ENCODE data around the gene MAEL. TPM values are rescaled to one million over a fixed set of nuclear protein-coding genes. Genes with fewer than 3 reads are reported as not detected.
"Not testable (repeated sequence)": the region's sequence is repeated elsewhere in the genome, so short reads cannot be mapped to it uniquely, and the experiment has no call there.

Gene MAEL
- polyA plus RNA-seq, 3 donors: 1.9 to 3.9 (median 3.3) TPM

DNA sequence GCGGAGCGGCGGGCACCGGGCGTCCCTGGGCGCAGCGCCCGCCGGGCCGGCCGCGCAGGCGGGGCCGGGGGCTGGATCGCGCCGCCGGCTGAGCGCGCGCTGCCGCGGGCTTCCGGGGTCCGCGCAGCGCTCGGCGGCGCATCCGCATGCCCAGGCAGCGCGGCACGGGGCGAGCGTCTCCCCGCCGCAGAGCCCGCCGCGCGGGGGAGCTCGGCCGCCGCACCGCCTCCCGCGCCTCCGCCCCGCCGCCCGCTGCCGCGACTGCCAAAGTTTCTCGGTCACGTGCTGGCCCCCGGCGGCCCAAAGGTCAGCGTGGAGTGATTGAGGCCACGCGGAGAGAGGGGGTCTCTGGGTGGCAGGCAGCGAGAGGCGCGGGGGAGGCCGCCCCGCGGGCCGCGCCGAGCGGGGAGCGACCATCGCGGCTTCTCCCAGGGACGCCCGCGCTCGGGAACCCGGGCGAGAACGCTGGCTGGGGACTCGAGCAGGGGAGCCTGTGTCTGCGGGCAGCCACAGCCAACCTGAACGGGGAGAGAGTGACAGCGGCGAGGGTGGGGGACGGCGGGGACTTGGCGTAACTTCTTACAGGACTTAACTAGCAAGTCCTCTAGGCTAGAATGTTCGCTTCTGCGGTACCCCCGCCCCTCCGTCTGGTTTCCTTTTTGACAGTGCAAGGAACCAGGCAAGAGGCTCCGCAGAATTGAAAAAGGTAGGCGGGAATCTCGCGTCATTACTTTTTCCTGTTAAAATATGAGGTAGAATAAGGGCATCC, 13.5 kb upstream of the MAEL start, which contains the start of gene ILDR2:
Gene ILDR2, minus strand, starts transcription at position 180 of the 769 bp plus-strand sequence. CDS start 272 bp downstream, outside the sequence.
- DNase-seq: peak; percentile 42

DNA sequence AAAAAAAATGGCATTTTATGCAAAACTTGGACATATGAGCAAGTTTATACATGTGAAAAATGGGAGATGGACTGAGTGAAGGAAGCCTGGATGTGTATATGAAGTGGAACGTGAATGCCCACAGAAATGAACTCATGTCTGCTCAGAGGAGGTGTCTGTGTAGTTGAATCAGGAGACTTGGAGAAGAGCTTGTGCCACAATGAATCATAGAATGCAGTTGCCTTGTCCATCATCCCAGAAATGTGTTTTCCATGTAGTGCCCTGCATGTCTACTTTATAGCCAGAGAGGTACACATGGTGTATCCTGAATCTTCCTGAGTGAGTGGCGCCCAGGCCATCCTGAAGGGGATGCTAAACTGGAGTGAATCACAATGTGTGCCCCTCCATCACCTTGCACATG, 11.1 kb upstream of the MAEL start:
- no peak for DNase-seq

DNA sequence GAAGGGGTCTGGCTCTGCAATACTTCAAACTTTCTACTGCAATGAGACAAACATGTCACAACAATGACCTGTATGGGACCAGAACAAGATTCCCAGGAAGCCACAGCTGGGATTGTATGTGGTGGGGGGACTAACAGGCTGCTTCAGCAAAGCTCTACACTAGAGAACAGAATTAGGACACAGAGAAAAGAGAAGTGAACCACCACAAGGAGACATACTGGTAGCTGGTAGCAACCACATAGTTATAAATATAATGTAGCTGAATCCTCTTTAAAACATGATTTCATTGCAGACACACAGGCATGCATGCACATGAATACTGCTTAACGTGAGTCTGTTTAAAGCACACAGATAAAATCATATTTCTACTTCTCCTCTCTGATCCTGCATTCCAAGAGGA, 10.3 kb upstream of the MAEL start:
- DNase-seq: no peak

DNA sequence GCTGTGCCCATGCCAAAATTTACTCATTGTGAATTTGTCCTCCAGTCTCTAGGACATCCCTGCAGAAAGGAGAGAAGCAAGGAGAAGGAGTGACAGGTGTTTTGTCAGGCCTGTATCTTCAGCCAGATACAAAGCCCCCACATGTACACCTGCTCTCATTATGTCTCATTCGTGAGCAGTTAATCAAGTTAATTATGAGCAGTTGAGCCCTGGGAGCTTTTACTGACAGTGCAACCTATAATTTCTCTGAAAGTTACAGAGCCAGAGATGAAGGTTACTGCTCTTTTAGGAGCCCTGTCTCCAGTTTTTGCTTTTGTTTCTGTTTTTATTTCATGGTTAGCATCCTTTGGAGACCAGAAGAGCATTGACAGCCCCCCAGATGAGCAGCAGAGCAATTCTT, 8.7 kb upstream of the MAEL start:
- DNase-seq: no peak

DNA sequence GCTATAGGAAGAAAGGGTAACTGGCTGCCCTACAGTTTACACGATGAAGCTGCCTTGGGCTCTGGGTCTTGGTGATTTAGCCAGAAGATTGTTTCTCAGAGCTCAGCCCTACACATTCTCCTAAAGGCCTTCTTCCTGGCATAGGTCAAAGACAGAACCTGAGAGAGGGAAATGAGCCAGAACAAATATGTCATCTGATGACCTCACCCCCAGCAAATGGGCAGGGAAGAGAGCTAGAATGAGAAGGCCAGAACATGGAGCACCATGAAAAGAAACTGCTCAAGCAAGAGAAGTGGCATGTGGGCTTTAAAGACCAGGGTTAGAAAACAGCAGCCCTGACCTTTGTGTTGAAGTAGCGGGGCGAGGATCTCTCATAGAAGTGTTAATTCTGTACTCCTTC, 8.3 kb upstream of the MAEL start:
- DNase-seq: no peak

DNA sequence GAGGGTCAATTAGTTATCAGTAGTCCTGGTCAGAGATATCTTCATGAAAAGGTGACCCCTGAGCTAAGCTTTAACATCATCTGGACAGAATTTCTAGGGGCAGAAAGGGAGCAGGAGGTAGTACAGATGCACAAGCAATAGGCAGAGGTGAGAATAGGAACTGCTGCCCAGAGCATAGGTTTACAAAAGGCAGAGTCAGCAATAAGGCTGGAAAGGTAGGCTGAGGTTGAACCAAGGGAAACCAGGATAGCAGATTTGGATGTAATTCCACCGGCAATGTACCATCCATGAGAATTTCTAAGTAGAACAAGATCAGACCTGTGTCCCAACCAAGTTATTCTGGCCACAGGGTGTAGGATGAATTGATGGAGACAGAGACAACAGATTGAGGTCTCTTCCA, 7.5 kb upstream of the MAEL start:
- no peak for DNase-seq

DNA sequence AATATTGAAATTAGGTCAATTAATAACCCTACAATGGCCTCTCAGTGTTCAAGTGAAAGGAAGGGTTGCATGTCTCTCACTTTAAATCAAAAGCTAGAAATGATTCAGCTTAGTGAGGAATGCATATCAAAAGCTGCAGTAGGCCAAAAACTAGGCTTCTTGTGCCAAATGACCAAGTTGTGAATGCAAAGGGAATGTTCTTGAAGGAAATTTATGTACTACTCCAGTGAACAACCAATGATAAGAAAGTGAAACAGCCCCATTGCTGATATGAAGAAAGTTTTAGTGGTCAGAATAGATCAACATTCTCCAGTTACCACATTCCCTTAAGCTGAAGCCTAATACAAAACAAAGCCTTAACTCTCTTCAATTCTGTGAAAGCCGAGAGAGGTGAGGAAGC, 10.0 kb downstream of the MAEL start:
- DNase-seq: no peak

DNA sequence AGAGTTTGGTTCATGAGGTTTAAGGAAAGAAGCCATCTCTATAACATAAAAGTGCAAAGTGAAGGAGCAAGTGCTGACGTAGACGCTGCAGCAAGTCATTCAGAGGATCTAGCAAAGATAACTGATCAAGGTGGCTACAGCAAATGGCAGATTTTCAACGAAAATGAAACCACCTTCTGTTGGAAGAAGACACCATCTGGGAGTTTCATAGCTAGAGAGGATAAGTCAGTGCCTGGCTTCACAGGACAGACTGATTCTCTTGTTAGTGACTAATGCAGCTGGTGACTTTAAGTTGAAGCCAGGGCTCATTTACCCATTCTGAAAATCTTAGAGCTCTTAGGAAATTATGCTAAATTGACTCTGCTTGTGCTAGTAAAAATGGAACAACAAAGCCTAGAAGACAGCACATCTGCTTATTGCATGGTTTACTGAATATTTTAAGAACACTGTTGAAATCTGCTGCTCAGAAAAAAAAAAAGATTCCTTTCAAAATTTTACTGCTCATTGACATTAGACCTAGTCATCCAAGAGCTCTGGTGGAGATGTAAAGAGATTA, 10.5 kb downstream of the MAEL start:
- DNase-seq: no peak

DNA sequence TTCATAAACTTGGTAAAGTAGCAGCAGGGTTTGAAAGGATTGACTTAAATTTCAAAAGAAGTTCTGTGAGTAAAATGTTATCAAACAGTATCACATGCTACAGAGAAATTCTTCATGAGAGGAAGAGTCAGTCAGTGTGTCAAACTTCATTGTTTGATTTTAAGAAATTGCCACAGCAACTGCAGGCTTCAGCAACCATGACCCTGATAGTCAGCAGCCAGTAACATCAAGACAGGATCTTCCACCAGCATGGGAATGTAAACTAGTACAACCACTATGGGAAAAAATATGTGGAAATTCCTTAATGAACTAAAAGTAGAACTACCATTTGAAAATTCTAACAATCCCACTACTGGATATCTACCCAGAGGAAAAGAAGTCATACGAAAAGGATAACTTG, 11.5 kb downstream of the MAEL start:
- no peak for DNase-seq

DNA sequence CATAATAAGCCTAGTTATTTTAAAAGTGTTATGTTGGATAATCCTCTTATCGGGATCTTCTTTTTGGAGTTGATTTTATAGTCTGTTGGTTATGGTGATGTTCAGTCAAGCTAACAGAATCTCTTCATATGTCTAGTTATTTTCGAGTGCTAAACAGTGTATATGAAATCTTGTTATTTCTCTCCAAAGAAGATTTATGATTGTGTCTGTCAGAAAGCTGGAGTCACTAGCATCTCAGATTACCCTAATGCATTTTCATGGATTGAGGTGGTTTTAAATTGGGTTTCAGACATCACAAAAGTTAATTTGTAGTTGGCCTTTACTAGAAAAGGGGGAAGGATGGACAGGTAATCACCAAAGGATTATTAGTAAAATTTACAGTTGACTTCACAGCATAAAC, 13.3 kb downstream of the MAEL start:
- no peak for DNase-seq

DNA sequence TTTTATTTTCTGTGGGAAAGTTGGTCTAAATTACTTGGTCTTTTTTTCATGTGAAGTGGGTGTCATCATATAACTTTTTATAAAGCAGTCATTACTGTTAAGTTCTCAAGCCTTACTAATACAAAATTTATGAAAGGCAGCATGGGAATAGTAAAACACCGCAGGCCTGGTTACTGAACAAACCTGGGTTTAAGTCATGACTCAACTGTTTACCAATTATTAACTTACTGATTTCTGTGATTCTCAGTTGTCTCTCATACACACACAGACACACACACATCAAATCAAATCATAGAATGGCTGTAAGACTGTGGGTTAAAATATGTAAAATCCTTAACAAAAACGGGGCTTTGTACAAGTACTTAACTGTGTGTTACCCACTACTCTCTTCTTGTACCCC, 14.6 kb downstream of the MAEL start:
- DNase-seq: no peak

DNA sequence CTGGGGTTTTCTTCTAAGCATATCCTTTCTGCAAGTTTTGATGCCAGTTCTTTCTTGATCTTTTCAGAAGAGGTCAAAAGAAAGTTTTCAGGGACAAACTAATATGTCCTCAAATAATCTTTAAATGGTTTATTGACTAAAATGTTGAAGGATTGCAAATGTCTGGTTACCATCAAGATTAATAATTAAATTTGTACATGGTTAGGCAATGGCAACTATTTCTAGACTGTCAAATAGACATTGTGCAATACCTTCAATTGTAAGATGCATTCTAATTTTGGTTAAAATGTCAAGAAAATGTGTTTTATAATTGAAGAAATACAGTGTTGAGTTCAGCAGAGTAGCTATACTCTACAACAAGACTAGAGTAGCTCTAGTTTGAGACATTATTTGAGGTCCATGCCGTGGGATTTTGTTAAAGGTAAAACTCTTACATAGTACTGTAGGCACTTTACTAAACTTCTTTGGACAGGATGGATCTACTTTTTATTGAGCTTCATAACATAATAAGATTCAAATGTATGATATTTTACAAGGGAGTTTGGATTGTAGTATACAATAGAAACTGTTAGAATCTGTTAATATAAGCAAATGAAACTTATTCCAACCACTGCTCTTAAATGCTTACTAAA, 22.6 kb downstream of the MAEL start:
- DNase-seq: no peak

DNA sequence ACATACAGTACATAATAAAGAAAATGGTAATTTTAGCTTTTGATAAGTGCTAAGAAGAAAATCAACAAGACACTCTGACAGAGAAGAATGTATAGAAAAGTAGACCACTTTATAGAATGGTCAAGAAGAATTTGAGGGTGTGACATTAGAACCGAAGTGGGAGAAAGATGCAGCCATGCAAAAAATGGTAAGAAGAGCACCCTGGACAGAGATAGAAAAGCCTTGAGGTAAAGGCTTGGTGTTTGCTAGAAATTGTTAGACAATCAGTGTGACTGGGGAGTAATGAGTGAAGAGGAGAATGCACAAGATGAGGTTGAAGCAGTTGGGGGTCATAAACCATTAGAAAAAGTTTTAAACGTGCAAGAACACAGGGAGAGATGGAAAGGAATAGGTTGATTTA, 23.5 kb downstream of the MAEL start:
- no peak for DNase-seq

DNA sequence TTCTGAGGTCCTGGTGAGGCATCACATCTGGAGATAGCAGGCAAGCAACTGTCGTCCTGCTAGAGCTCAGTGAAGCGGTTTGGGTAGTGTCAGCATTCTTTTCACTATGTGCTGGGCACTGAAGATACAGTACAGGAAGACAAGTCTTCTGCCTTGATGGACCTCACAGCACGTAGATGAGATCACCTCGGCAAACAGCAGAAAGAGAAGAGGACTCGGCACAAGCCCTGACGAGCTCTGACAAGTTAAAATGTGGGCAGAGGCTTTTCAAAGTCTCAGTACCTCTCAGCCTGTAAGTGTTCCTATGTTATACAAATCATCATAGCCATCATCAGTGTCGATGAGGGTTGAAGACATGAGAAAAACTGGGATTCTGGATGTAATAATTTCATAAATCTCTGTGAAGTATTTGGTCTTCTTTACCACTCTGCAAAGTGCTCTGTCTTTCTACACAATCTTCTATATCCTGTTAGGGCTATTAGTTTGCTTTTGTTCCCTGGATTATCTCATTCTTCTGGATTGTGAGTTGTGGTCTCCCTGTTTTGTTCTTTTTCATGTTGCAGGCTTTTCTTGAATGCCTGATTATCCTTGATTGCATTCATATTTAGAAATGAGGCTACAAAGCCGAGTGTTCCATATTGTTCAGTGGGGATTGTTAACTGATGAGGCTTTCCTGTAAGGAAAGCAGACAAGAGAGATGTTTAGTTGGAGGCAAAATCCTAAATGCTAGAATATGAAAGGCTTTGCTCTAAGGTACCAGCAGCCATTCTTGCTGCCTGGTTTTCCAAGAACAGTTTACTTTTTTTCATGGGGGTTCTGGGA, 24.2 kb downstream of the MAEL start:
- DNase-seq: no peak

DNA sequence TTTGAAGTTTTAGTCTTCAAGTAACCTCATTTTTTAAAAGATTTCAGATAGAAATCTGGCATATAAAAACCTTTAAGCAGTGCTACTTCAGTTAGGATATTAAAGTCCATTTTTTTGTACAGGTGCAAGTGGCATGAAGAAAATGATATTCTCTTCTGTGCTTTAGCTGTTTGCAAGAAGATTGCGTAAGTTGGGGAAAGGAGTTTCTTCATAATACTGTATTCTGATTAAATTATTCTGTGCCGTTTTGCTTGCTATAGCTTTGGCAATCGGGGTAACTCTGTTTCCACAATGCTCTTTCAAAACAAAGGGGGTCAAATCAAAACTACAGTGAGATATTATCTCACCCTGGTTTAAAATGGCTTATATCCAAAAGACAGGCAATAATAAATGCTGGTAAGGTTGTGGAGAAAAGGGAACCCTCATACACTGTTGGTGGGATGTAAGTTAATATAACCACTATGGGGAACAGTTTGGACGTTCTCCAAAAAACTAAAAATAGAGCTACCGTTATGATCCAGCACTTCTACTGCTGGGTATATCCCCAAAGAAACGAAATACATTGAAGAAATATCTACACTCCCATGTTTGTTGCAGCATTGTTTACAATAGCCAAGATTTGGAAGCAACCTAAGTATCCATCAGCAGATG, 27.1 kb downstream of the MAEL start:
- no peak for DNase-seq

DNA sequence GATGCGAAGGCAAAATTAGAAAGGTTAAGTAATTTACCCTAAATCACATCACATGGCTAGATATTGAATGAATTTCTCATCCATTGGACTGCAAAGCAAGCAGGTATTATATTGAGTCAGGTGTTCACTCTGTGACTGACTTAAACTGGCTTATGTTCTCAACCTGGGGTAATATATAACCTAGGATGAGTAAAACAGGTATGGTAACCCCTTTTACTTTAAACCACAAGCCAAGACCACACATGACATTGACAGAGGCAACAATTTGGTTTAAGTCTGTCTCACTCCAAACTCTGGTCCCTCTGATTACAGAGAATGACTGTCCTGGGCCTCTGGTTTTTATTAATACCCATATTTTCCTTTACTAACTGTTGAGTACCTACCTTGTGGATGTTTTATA, 33.3 kb downstream of the MAEL start:
- DNase-seq: no peak

DNA sequence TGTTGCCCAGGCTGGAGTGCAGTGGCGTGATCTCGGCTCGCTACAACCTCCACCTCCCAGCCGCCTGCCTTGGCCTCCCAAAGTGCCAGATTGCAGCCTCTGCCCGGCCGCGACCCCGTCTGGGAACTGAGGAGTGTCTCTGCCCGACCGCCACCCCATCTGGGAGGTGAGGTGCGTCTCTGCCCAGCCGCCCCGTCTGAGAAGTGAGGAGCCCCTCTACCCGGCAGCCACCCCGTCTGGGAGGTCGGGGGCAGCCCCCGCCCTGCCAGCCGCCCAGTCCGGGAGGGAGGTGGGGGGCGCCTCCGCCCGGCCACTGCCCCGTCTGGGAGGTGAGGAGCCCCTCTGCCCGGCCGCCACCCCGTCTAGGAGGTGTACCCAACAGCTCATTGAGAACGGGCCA, 40.5 kb downstream of the MAEL start:
- not testable (repeated sequence) for DNase-seq

DNA sequence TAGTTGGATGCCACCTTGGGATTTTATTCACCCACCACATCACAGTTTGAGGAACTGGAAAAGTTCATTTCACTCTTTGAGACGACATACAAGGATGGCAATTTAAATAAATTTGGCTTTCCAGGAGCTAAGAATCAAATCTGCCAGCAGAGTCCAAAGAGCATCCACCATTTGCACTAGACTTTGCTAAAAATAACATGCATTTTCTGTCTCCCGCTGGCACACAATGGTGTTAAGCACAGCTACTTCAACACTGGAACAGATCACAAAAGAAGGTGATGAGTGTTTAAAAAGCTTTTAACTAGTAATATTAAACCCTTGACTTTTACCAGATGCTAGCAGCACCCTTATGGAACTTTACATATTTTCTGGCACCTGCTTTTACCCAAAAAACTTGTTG, 44.6 kb downstream of the MAEL start:
- DNase-seq: no peak

DNA sequence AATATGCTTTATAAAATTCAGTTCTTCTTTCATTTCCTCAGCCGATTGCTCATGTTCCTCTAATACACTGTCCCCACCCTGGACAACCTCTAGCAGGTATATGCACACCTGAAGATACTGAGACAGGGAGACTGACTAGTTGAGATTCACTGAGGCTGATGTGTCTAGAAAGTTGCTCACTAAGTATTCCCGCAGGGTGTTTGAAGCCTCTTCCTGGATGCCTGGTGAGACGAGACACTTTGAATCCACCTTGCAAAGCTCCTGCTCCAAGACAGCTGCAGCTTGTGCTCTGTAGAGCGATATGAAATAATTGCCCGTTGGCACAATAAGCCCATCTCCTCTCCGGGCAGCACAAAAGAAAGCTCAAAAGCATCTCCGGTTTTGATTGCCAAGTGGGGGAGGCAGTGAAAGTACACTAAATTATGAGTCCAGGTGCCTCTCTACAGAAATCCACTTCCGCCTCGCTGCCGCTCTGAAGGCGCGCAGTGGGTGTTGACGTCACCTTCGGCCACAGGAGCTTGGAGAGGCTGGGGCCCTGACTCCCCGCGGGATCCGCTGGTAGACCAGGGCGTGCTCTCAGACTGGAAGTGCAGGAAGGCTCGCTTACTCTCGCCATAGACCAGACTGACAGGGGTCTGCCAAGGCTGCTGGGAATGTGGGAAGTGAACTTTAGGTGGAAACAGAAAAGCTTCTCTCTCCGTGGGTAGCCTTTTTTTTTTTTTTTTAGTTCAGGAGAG, 54.8 kb downstream of the MAEL start:
- DNase-seq: peak; percentile 78

DNA sequence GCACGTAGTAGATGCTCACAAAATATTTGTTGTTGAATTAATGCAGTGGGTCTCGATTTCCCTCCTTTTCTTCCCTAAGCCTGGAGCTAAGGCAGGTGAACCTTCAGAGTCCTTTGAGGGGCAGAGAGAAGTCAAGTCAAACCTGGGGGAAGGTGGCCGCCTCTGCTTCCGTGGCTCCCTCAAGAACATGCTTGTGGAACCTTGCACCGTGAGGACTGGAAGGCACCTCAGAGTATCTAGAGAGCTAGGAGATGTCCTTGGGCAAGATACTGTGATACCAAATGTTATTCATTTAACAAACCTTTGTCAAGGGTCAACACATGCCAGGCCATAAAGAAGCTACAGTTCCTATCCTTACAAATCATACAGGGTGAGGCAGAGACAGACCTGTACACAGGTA, 62.8 kb downstream of the MAEL start:
- no peak for DNase-seq

DNA sequence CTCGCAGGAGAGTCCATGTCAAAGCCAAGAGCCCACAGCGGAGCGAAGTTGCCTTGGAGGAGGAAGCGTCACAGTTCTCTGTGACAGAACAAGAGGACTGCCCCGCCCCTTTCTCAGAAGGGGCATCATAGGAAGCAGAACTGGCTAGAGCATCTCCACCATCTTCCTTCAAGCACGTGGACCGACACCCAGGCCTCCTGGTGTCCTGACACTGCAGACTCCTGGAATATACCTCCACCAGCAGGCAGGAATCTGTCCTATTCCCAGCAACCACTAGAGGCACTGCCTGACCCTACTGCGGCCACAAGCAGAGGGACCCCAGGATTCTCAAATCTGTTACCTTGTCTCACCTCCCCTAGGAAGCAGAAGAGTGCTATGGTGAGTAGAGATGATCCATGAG, 63.3 kb downstream of the MAEL start:
- no peak for DNase-seq
